ENCODE measurements around the gene RPA3.

DNA sequence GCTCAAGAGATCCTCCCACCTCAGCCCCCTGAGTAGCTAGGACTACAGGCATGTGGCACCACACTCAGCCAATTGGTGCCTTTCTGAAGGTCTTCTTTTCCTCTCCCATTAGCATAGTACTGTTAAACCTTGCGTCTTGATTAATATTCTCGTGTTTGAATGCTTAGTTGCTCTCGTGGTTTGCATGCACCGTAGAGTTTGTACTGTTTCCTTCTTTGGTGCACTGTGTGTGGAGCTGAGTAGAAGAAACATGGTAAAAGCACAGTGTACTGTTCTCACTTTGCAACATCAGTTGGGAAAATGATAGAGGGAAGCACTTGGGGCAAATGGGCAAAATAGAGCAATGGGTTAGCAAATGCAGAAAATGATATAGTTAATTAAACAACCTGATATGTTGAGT lies 27.6 kb upstream of the RPA3 start:
- no peak for TF ChIP-seq POLR2A (IDR thresholded peaks at IDR 0.05; ENCODE audit: low read depth, low read length)
- TF ChIP-seq CTCF (IDR thresholded peaks at IDR 0.05; ENCODE audit: extremely low read depth in 1 of 2, insufficient read depth in 1 of 2, low read depth in 1 of 2, low read length in 2 of 2): no peak
- TF ChIP-seq FOS (IDR thresholded peaks at IDR 0.05; ENCODE audit: borderline replicate concordance, insufficient read depth, low read length): no peak
- TF ChIP-seq EZH2 (IDR thresholded peaks at IDR 0.05; ENCODE audit: borderline replicate concordance, low read depth, low read length, severe bottlenecking): no peak
- TF ChIP-seq, protein P1, sequence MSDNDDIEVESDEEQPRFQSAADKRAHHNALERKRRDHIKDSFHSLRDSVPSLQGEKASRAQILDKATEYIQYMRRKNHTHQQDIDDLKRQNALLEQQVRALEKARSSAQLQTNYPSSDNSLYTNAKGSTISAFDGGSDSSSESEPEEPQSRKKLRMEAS (IDR thresholded peaks at IDR 0.05; ENCODE audit: insufficient read depth, insufficient read length): no peak
- TF ChIP-seq GATA2 (IDR thresholded peaks at IDR 0.05; ENCODE audit: insufficient read depth, insufficient read length, low read depth, low read length): no peak
- TF ChIP-seq POLR2AphosphoS5 (IDR thresholded peaks at IDR 0.05; ENCODE audit: insufficient read depth, low read depth, low read length): no peak
- no peak for TF ChIP-seq MYC (IDR thresholded peaks at IDR 0.05; ENCODE audit: low read depth, low read length)
